DND-41 (cell line): ENCODE data around the gene NR4A2.

Experiments
- CTCF ChIP-seq: IDR thresholded peaks from 2 replicates; pipeline ENCODE4 v1.5.1; 2012; ENCODE audit warnings: borderline replicate concordance, low read length, moderate library complexity, mild to moderate bottlenecking; ENCODE audit not compliant: poor library complexity, severe bottlenecking; ENCODE audit errors: extremely low read depth
- EZH2 ChIP-seq: IDR thresholded peaks from 3 replicates; pipeline ENCODE4 v1.6.1; 2012; ENCODE audit warnings: borderline replicate concordance, low read depth, mild to moderate bottlenecking, moderate library complexity, low read length, inconsistent platforms; ENCODE audit not compliant: severe bottlenecking

GRCh38 chr2:156306821-156307220 lies 25.7 kb downstream of the NR4A2 start:
- TF ChIP-seq CTCF: no peak
- no peak for TF ChIP-seq EZH2
